ENCODE measurements around the gene JARID2.

- no peak for TF ChIP-seq MTA2 (IDR thresholded peaks at IDR 0.05; ENCODE audit: low read depth)
- TF ChIP-seq ELK1 (IDR thresholded peaks at IDR 0.05; ENCODE audit: low read depth, low read length), result no peak
- TF ChIP-seq CTCF (IDR thresholded peaks at IDR 0.05 in 2 of 3, conservative IDR thresholded peaks at IDR 0.05 in 1 of 3; ENCODE audit: control insufficient read depth in 2 of 3, extremely low read depth in 1 of 3, insufficient read depth in 1 of 3, low read depth in 3 of 3, low read length in 3 of 3), result no peak
- no peak for TF ChIP-seq ZNF24 (IDR thresholded peaks at IDR 0.05)
Measured at GRCh38 chr6:15326067-15326614, 80.3 kb downstream of the JARID2 start.
